Caco-2 (cell line): ENCODE measurements around the gene OR10R2. TPM values are rescaled to one million over a fixed set of nuclear protein-coding genes. Genes with fewer than 3 reads are reported as not detected.

Experiments used
- BruUV-seq: library from RNA; stranded (reverse); fragments of 400-500 nt; replicated peaks from 2 replicates; lab custom pipeline; 2021; lab: Mats Ljungman, UMichigan
- CTCF ChIA-PET: fragments of 300-600 bp; sonication (Branson Sonifier 250); formaldehyde crosslinking; loops from one replicate; lab custom pipeline; 2022; ENCODE audit warnings: antibody characterized with exemption; lab: Charles Lee
- POLR2A ChIA-PET: fragments of 300-600 bp; sonication (Branson Sonifier 250); formaldehyde crosslinking; loops from one replicate; lab custom pipeline; 2022; ENCODE audit warnings: antibody characterized with exemption; lab: Charles Lee
- DNase-seq, 2 experiments: peaks; one replicate each; pipeline versions ENCODE4 v3.0.0 to v3.0.0-alpha.2; 2020 to 2022
- H3K27me3 ChIP-seq: replicated peaks from 2 replicates; pipeline ENCODE4 v1.6.0; 2011; ENCODE audit warnings: low read length; ENCODE audit not compliant: control insufficient read depth, insufficient read depth
- H3K36me3 ChIP-seq: 2 replicates; pipeline ENCODE4 v1.5.1; 2011; ENCODE audit warnings: low read length; ENCODE audit not compliant: control insufficient read depth, insufficient read depth
- H3K4me1 ChIP-seq: fragments of 250-450 bp; sonication (Bioruptor Pico); 2 replicates; pipeline ENCODE4 v1.5.1; 2020; ENCODE audit warnings: mild to moderate bottlenecking
- H3K4me3 ChIP-seq: 2 replicates; pipeline ENCODE4 v1.5.1; 2011; ENCODE audit warnings: low read depth, mild to moderate bottlenecking, control low read depth, low read length
- H3K9me3 ChIP-seq: fragments of 250-450 bp; sonication (Bioruptor Pico); 2 replicates; pipeline ENCODE4 v1.5.1; 2020; ENCODE audit warnings: mild to moderate bottlenecking, moderate library complexity
- H3K27ac Mint-ChIP-seq: one replicate; pipeline ENCODE4 v1.8.0; 2022; ENCODE audit warnings: mixed read lengths; ENCODE audit not compliant: unreplicated experiment
- H3K27me3 Mint-ChIP-seq: one replicate; pipeline ENCODE4 v1.8.0; 2022; ENCODE audit warnings: mixed read lengths; ENCODE audit not compliant: insufficient read depth, unreplicated experiment
- H3K36me3 Mint-ChIP-seq: one replicate; pipeline ENCODE4 v1.8.0; 2022; ENCODE audit warnings: mild to moderate bottlenecking, mixed read lengths; ENCODE audit not compliant: insufficient read depth, unreplicated experiment
- H3K4me1 Mint-ChIP-seq: one replicate; pipeline ENCODE4 v1.8.0; 2022; ENCODE audit warnings: low read depth, mixed read lengths; ENCODE audit not compliant: unreplicated experiment
- H3K4me3 Mint-ChIP-seq: one replicate; pipeline ENCODE4 v1.8.0; 2022; ENCODE audit warnings: mild to moderate bottlenecking, moderate library complexity, mixed read lengths; ENCODE audit not compliant: unreplicated experiment
- H3K9me3 Mint-ChIP-seq: one replicate; pipeline ENCODE4 v1.8.0; 2022; ENCODE audit warnings: mixed read lengths; ENCODE audit not compliant: unreplicated experiment
- CTCF ChIP-seq, 2 experiments: fragments of 200-600 bp in 1 of 2; IDR thresholded peaks; 1 replicate in 1 of 2; 2 replicates in 1 of 2; pipeline versions ENCODE4 v1.5.1 to v1.8.0; 2011 to 2022; ENCODE audit warnings: antibody characterized with exemption in 1 of 2, control low read depth in 1 of 2, inconsistent platforms in 1 of 2, low read depth in 1 of 2, low read length in 1 of 2, mild to moderate bottlenecking in 1 of 2, moderate library complexity in 1 of 2; ENCODE audit not compliant: insufficient read depth in 1 of 2, severe bottlenecking in 1 of 2, unreplicated experiment in 1 of 2
- intact Hi-C: fragments of 100-400 bp; cut with micrococcal nuclease; formaldehyde crosslinking; loops from one replicate; pipeline ENCODE4 v1.10.0; 2022; ENCODE audit not compliant: unreplicated experiment
- total RNA-seq: library from RNA; stranded (reverse); gene quantifications from 2 replicates; pipeline ENCODE4 v1.2.3, GENCODE V29; 2022

OR10R2 gene
- total RNA-seq, 1 experiment from 2014 or later: not detected

- CTCF ChIA-PET: no interaction called here
- Histone ChIP-seq H3K9me3 (no peaks in the 10 kb centered on the region), H3K4me3 (no peak overlapping the region), H3K36me3 (no peaks in the 10 kb centered on the region), H3K4me1 (no peaks in the 10 kb centered on the region), H3K27me3 (no peaks in the 10 kb centered on the region)
- Mint-ChIP-seq H3K4me1 (no peaks in the 10 kb centered on the region), H3K36me3 (no peaks in the 10 kb centered on the region), H3K9me3 (no peaks in the 10 kb centered on the region), H3K4me3 (no peak overlapping the region), H3K27me3 (peaks cover 3% of the 10 kb centered on the region), H3K27ac (no peak overlapping the region)
- POLR2A ChIA-PET: no interaction called here
- TF ChIP-seq CTCF (IDR thresholded peaks at IDR 0.05; ENCODE audit: insufficient read depth in 1 of 2, low read depth in 1 of 2, low read length in 1 of 2, severe bottlenecking in 1 of 2, unreplicated experiment in 1 of 2): no peak
- DNase-seq: no peak
- BruUV-seq: no TSS peak
- intact Hi-C loops: no loop called here
Observed at GRCh38 chr1:158434741-158435140, 37.3 kb upstream of the OR10R2 start.

GRCh38 chr1:158445376-158445775 lies 26.6 kb upstream of the OR10R2 start:
- Mint-ChIP-seq H3K27ac (no peak overlapping the region), H3K9me3 (no peaks in the 10 kb centered on the region), H3K27me3 (no peaks in the 10 kb centered on the region), H3K36me3 (no peaks in the 10 kb centered on the region), H3K4me3 (no peak overlapping the region), H3K4me1 (no peaks in the 10 kb centered on the region)
- H3K27me3 ChIP-seq: no peaks in the 10 kb centered on the region
- POLR2A ChIA-PET: no interaction called here
- no peaks in the 10 kb centered on the region for H3K36me3 ChIP-seq
- intact Hi-C loops: no loop called here
- no peak overlapping the region for H3K4me3 ChIP-seq
- no peaks in the 10 kb centered on the region for H3K9me3 ChIP-seq
- TF ChIP-seq CTCF (IDR thresholded peaks at IDR 0.05; ENCODE audit: insufficient read depth in 1 of 2, low read depth in 1 of 2, low read length in 1 of 2, severe bottlenecking in 1 of 2, unreplicated experiment in 1 of 2): no peak
- no TSS peak for BruUV-seq
- CTCF ChIA-PET: no interaction called here
- no peak for DNase-seq
- no peaks in the 10 kb centered on the region for H3K4me1 ChIP-seq

- DNase-seq: no peak
- no peaks in the 10 kb centered on the region for H3K36me3 ChIP-seq
- no peaks in the 10 kb centered on the region for H3K4me1 ChIP-seq
- intact Hi-C loops: no loop called here
- H3K27me3 ChIP-seq: no peaks in the 10 kb centered on the region
- H3K27ac Mint-ChIP-seq: no peak overlapping the region
- no peak for TF ChIP-seq CTCF (IDR thresholded peaks at IDR 0.05; ENCODE audit: insufficient read depth in 1 of 2, low read depth in 1 of 2, low read length in 1 of 2, severe bottlenecking in 1 of 2, unreplicated experiment in 1 of 2)
- no peaks in the 10 kb centered on the region for H3K36me3 Mint-ChIP-seq
- H3K27me3 Mint-ChIP-seq: no peaks in the 10 kb centered on the region
- H3K4me3 ChIP-seq: no peak overlapping the region
- no peaks in the 10 kb centered on the region for H3K9me3 ChIP-seq
- CTCF ChIA-PET: no interaction called here
- no TSS peak for BruUV-seq
- POLR2A ChIA-PET: no interaction called here
- no peaks in the 10 kb centered on the region for H3K9me3 Mint-ChIP-seq
- no peaks in the 10 kb centered on the region for H3K4me1 Mint-ChIP-seq
- H3K4me3 Mint-ChIP-seq: no peak overlapping the region
Observed at GRCh38 chr1:158454537-158454936, 17.5 kb upstream of the OR10R2 start.
